IPS-18a (cell line): ENCODE data around the gene STIP1.

Source experiments
- H3K27ac ChIP-seq: one replicate; pipeline ENCODE4 v1.5.1; 2013; ENCODE audit warnings: low read length
- H3K27me3 ChIP-seq: one replicate; pipeline ENCODE4 v1.6.1; 2013; ENCODE audit warnings: mild to moderate bottlenecking, low read length; ENCODE audit not compliant: control insufficient read depth, insufficient read depth
- H3K36me3 ChIP-seq: one replicate; pipeline ENCODE4 v1.6.1; 2013; ENCODE audit warnings: low read depth, low read length; ENCODE audit not compliant: control insufficient read depth
- H3K4me1 ChIP-seq: one replicate; pipeline ENCODE4 v1.6.1; 2013; ENCODE audit warnings: low read depth, low read length; ENCODE audit not compliant: control insufficient read depth
- H3K4me3 ChIP-seq: one replicate; pipeline ENCODE4 v1.5.1; 2013; ENCODE audit warnings: low read length
- H3K9ac ChIP-seq: one replicate; pipeline ENCODE4 v1.6.1; 2013; ENCODE audit warnings: mild to moderate bottlenecking, low read length, moderate library complexity
- H3K9me3 ChIP-seq: one replicate; pipeline ENCODE4 v1.6.1; 2013; ENCODE audit warnings: low read depth, low read length; ENCODE audit not compliant: control insufficient read depth

STIP1 gene

DNA sequence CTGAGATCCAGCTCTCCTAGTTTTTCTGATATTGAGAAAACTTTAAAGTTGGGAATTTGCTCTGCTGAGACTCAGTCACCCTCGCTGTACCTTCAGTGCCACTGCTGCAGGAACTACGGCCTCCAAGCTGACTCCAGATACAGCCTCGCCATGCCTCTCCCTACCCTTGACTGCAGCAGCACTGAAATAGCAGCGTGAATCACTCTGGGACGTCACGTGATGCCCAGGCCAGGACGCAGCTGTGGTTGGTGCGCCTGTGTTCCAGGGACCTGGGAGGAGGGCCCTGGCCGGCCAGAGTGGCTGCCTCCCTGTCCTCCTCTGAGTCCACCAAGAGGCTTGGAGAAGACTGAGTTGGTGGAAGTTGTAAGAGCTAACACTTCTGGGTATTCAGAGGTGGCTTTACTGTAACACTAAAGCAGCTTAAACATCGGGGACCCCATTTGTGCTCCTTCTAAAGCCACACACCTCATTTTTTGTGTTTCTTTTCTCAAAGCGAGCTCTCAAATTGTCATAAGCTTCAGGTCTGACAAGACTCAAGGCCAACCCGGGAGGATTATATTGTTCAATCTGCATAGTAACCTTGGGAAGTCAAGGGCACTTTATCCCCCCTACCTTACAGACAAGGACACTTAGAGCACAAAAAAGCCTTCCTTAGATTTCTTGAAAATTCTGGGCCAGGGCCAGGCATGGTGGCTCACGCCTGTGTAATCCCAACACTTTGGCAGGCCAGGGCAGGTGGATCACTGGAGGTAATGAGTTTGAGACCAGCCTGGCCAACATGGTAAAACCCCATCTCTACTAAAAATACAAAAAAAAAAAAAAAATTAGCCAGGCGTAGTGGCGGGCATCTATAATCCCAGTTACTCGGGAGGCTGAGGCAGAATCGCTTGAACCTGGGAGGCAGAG is 4.2 kb upstream of the STIP1 start:
- H3K9me3 ChIP-seq = no peaks in the 10 kb centered on the region
- peaks cover 5% of the 10 kb centered on the region for H3K4me1 ChIP-seq
- H3K36me3 ChIP-seq = no peaks in the 10 kb centered on the region
- H3K4me3 ChIP-seq = peak overlapping the region; percentile 8
- no peak overlapping the region for H3K9ac ChIP-seq
- no peak overlapping the region for H3K27ac ChIP-seq
- H3K27me3 ChIP-seq = no peaks in the 10 kb centered on the region

DNA sequence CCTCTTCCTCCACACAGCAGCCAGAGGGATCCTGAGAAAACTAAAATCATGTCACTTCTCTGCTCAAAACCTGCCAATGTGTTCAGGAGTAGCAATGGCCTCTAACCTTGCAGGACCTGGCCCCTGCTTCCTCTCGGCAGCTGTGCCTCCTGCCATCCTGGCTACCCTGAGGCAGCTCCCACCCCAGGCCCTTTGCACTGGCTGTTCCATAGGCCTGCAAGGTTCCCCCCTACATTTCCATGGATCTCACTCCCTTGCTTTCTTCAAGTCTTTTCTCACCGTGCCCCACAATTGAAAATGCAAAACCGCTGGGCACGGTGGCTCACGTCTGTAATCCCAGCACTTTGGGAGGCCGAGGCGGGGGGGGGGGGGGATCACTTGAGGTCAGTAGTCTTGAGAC is 2.1 kb upstream of the STIP1 start:
- H3K9ac ChIP-seq = no peak overlapping the region
- no peaks in the 10 kb centered on the region for H3K9me3 ChIP-seq
- no peak overlapping the region for H3K27ac ChIP-seq
- peaks cover 5% of the 10 kb centered on the region for H3K4me1 ChIP-seq
- no peaks in the 10 kb centered on the region for H3K27me3 ChIP-seq
- H3K4me3 ChIP-seq = peak overlapping the region; percentile 92
- H3K36me3 ChIP-seq = peaks cover 6% of the 10 kb centered on the region

- H3K9me3 ChIP-seq = no peaks in the 10 kb centered on the region
- peak overlapping the region; percentile 88 for H3K27ac ChIP-seq
- peaks cover 8% of the 10 kb centered on the region for H3K4me1 ChIP-seq
- peaks cover 6% of the 10 kb centered on the region for H3K36me3 ChIP-seq
- H3K9ac ChIP-seq = peak overlapping the region; percentile 97
- H3K4me3 ChIP-seq = peak overlapping the region; percentile 92
- H3K27me3 ChIP-seq = no peaks in the 10 kb centered on the region
Observed at GRCh38 chr11:64185175-64185692, 737 bp upstream of the STIP1 start.

DNA sequence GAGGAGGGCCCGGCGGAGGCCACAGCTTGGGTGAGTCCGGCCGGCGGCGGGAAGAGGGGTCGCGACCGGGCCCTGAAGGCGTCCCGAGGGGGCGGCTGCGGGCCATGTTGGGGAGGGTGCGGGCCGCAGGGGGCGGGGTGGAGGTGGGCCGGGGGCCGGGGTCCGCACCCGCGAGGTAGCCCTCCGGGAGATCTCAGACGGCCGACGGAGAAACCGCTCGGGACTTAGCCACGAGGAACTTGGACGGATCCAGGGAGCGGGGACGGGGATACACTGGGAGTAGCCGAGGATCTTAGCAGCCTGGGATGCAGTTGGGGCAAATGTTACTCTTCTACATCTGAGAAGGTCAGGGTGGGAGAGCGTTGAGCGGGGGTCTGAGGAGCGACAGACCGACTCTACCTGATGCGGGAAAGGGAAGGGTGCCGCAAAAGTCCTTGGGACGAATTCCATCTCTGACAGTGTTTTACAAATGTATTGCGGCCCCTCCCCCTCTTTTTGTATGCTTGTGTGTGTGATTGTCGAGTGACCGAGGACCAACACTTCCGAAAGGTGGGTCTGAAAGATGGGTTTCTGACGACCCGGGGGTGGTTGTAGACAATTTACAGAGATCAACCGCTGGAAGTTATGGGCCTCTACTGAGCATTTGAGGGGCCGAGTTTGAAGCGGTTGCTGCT is 658 bp downstream of the STIP1 start:
- Histone ChIP-seq H3K9ac (no peak overlapping the region), H3K4me1 (peaks cover 7% of the 10 kb centered on the region)

GRCh38 chr11:64192434-64192833 is 6.5 kb downstream of the STIP1 start:
- H3K4me3 ChIP-seq = no peak overlapping the region
- H3K27ac ChIP-seq = no peak overlapping the region
- no peaks in the 10 kb centered on the region for H3K27me3 ChIP-seq
- H3K9me3 ChIP-seq = no peaks in the 10 kb centered on the region
- H3K4me1 ChIP-seq = peaks cover 4% of the 10 kb centered on the region
- no peak overlapping the region for H3K9ac ChIP-seq
- peaks cover 58% of the 10 kb centered on the region for H3K36me3 ChIP-seq

More for the DNA sequence above, 658 bp downstream of the STIP1 start:
- no peaks in the 10 kb centered on the region for H3K27me3 ChIP-seq
- no peak overlapping the region for H3K27ac ChIP-seq
- H3K36me3 ChIP-seq = peaks cover 9% of the 10 kb centered on the region
- H3K4me3 ChIP-seq = no peak overlapping the region
- no peaks in the 10 kb centered on the region for H3K9me3 ChIP-seq

GRCh38 chr11:64196626-64197025 is 10.7 kb downstream of the STIP1 start:
- Histone ChIP-seq H3K27ac (no peak overlapping the region), H3K9ac (no peak overlapping the region), H3K27me3 (no peaks in the 10 kb centered on the region), H3K4me1 (no peaks in the 10 kb centered on the region), H3K4me3 (no peak overlapping the region), H3K9me3 (no peaks in the 10 kb centered on the region), H3K36me3 (peaks cover 84% of the 10 kb centered on the region)

DNA sequence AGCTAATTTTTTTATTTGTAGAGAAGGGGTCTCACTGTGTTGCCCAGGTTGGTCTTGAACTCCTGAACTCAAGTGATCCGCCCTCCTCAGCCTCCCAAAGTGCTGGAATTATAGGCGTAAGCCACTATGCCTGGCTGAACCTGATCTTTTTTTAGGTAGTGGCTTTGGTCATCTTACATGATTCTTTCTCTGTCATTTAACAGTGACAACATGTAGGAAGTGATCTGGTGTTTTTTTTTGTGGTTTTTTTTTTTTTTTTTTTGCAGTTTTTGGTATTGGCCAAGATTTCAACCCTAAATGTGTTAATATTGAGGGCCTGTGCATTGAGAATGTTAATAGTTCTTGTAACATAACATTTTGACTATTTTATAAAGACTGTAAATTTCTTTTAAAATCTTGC is 12.5 kb downstream of the STIP1 start:
- Histone ChIP-seq H3K27me3 (no peaks in the 10 kb centered on the region), H3K9ac (no peak overlapping the region), H3K36me3 (peaks cover 87% of the 10 kb centered on the region), H3K4me3 (no peak overlapping the region), H3K4me1 (no peaks in the 10 kb centered on the region), H3K9me3 (no peaks in the 10 kb centered on the region), H3K27ac (no peak overlapping the region)

DNA sequence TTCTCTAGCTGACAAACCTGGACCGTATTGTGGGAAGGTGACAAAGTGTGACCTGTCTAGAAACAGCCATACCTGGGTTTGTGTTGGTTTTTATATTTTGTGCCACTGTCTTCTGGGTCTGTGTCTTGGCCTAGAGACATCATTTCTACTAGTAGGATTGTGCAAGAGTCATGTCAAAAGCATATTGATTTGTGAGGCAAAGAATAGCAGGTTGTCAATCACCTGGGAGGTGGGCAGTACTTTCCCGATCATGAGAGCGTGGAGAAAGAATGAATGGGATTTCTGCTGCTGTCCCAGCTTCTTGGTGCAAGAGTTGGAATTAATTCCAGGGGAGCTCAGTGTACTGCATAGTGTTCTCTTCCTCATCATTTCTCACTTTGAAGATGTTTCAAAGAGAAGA is 15.6 kb downstream of the STIP1 start:
- Histone ChIP-seq H3K9me3 (no peaks in the 10 kb centered on the region), H3K4me1 (no peaks in the 10 kb centered on the region), H3K36me3 (peaks cover 81% of the 10 kb centered on the region), H3K4me3 (no peak overlapping the region), H3K27ac (no peak overlapping the region), H3K9ac (no peak overlapping the region), H3K27me3 (no peaks in the 10 kb centered on the region)

GRCh38 chr11:64202992-64203391 is 17.0 kb downstream of the STIP1 start:
- Histone ChIP-seq H3K36me3 (peaks cover 73% of the 10 kb centered on the region), H3K9me3 (no peaks in the 10 kb centered on the region), H3K27ac (no peak overlapping the region), H3K27me3 (no peaks in the 10 kb centered on the region), H3K4me3 (no peak overlapping the region), H3K9ac (no peak overlapping the region), H3K4me1 (no peaks in the 10 kb centered on the region)

GRCh38 chr11:64203421-64204079 is 17.6 kb downstream of the STIP1 start:
- H3K4me3 ChIP-seq = no peak overlapping the region
- no peaks in the 10 kb centered on the region for H3K9me3 ChIP-seq
- H3K9ac ChIP-seq = no peak overlapping the region
- H3K27ac ChIP-seq = no peak overlapping the region
- H3K27me3 ChIP-seq = no peaks in the 10 kb centered on the region
- no peaks in the 10 kb centered on the region for H3K4me1 ChIP-seq
- peaks cover 68% of the 10 kb centered on the region for H3K36me3 ChIP-seq

GRCh38 chr11:64204080-64204440 is 18.1 kb downstream of the STIP1 start:
- H3K27ac ChIP-seq = no peak overlapping the region
- H3K4me3 ChIP-seq = no peak overlapping the region
- peaks cover 64% of the 10 kb centered on the region for H3K36me3 ChIP-seq
- H3K9ac ChIP-seq = no peak overlapping the region
- H3K9me3 ChIP-seq = no peaks in the 10 kb centered on the region
- no peaks in the 10 kb centered on the region for H3K27me3 ChIP-seq
- no peaks in the 10 kb centered on the region for H3K4me1 ChIP-seq
